Fibroblast of skin of back (primary cell): Measurements from ENCODE around the gene PARD3B.
A peak's percentile ranks its signal among the peaks of the same experiment; 100 is the strongest.

Source experiments
- DNase-seq: peaks from one replicate; pipeline ENCODE4 v3.0.0-alpha.2; 2013

The PARD3B gene

GRCh38 chr2:204705243-204705932 lies 160.1 kb downstream of the PARD3B start:
- no peak for DNase-seq

GRCh38 chr2:204706939-204707338 lies 161.7 kb downstream of the PARD3B start:
- DNase-seq = no peak

GRCh38 chr2:204713211-204713610 lies 167.9 kb downstream of the PARD3B start:
- no peak for DNase-seq

- DNase-seq = no peak
Measured at GRCh38 chr2:204715361-204715760, 170.1 kb downstream of the PARD3B start.

GRCh38 chr2:204717591-204717990 lies 172.3 kb downstream of the PARD3B start:
- no peak for DNase-seq

GRCh38 chr2:204718607-204719006 lies 173.3 kb downstream of the PARD3B start:
- no peak for DNase-seq

GRCh38 chr2:204720874-204721273 lies 175.6 kb downstream of the PARD3B start:
- DNase-seq = no peak

- DNase-seq = no peak
Measured at GRCh38 chr2:204722207-204722606, 176.9 kb downstream of the PARD3B start.

- no peak for DNase-seq
Measured at GRCh38 chr2:204722691-204723090, 177.4 kb downstream of the PARD3B start.

- DNase-seq = no peak
Measured at GRCh38 chr2:204725693-204726360, 180.6 kb downstream of the PARD3B start.

- DNase-seq = no peak
Measured at GRCh38 chr2:204726831-204727230, 181.6 kb downstream of the PARD3B start.

GRCh38 chr2:204727368-204727767 lies 182.1 kb downstream of the PARD3B start:
- DNase-seq = peak; percentile 2

GRCh38 chr2:204730603-204731002 lies 185.3 kb downstream of the PARD3B start:
- no peak for DNase-seq

GRCh38 chr2:204732019-204732418 lies 186.7 kb downstream of the PARD3B start:
- DNase-seq = peak; percentile 43

- no peak for DNase-seq
Measured at GRCh38 chr2:204737296-204737695, 192.0 kb downstream of the PARD3B start.

- peak; percentile 41 for DNase-seq
Measured at GRCh38 chr2:204738721-204739120, 193.4 kb downstream of the PARD3B start.

- peak; percentile 35 for DNase-seq
Measured at GRCh38 chr2:204743393-204743960, 198.2 kb downstream of the PARD3B start.

- no peak for DNase-seq
Measured at GRCh38 chr2:204744506-204744905, 199.2 kb downstream of the PARD3B start.

- peak; percentile 40 for DNase-seq
Measured at GRCh38 chr2:204748286-204748685, 203.0 kb downstream of the PARD3B start.

- DNase-seq = peak; percentile 90
Measured at GRCh38 chr2:204749319-204749718, 204.0 kb downstream of the PARD3B start.

GRCh38 chr2:204750389-204750788 lies 205.1 kb downstream of the PARD3B start:
- no peak for DNase-seq

- no peak for DNase-seq
Measured at GRCh38 chr2:204751472-204751871, 206.2 kb downstream of the PARD3B start.

- peak; percentile 72 for DNase-seq
Measured at GRCh38 chr2:204753841-204754240, 208.6 kb downstream of the PARD3B start.

- DNase-seq = no peak
Measured at GRCh38 chr2:204754898-204755297, 209.6 kb downstream of the PARD3B start.
